Activated T-cell treated with anti-CD3 and anti-CD28 coated beads, Interleukin-2, amount 50 U/mL, for 4 hours (primary cell): ENCODE measurements around the gene GGACT. TPM values are rescaled to one million over a fixed set of nuclear protein-coding genes. Genes with fewer than 3 reads are reported as not detected.
"Not testable (repeated sequence)": the region's sequence is repeated elsewhere in the genome, so short reads cannot be mapped to it uniquely, and the experiment has no call there.

Source experiments
- ATAC-seq, 2 donors: fragments of 200-7000 bp; cut with Tn5 transposase; one replicate each; pipeline ENCODE4 v1.10.0; 2021
- DNase-seq: peaks from one replicate; pipeline ENCODE4 v3.0.0-alpha.2; 2020
- H3K27me3 Mint-ChIP-seq: one replicate; pipeline ENCODE4 v1.8.0; 2021; ENCODE audit warnings: low read depth, mixed read lengths
- H3K36me3 Mint-ChIP-seq: one replicate; pipeline ENCODE4 v1.8.0; 2022; ENCODE audit warnings: mixed read lengths; ENCODE audit not compliant: insufficient read depth
- H3K4me1 Mint-ChIP-seq: one replicate; pipeline ENCODE4 v1.8.0; 2021; ENCODE audit warnings: low read depth, mixed read lengths
- H3K4me3 Mint-ChIP-seq: one replicate; pipeline ENCODE4 v1.8.0; 2021; ENCODE audit warnings: mild to moderate bottlenecking, moderate library complexity, mixed read lengths
- H3K9me3 Mint-ChIP-seq: one replicate; pipeline ENCODE4 v1.8.0; 2021; ENCODE audit warnings: mixed read lengths
- total RNA-seq, 3 donors: library from RNA; stranded (reverse); gene quantifications; one replicate each; pipeline ENCODE4 v1.2.1, GENCODE V29; 2021

GGACT gene
- total RNA-seq, result 1 to 10 TPM; 2.9 to 4.1 (median 3.9) TPM

GRCh38 chr13:100588331-100589177, at the start of gene GGACT:
GGACT (minus strand) TSS chr13:100588789; CDS start chr13:100532591, 56,198 bp downstream.
- Mint-ChIP-seq H3K9me3 (peaks cover 4% of the 10 kb centered on the region), H3K4me3 (peak within 1 kb of the TSS; percentile 85), H3K4me1 (peaks cover 42% of the 10 kb centered on the region), H3K27me3 (no peaks in the 10 kb centered on the region), H3K36me3 (no peaks in the 10 kb centered on the region)
- DNase-seq (peak; percentile 84), ATAC-seq (peak; percentile 93 to 95)

- Mint-ChIP-seq H3K4me3 (no peak overlapping the region), H3K36me3 (peaks cover 26% of the 10 kb centered on the region), H3K4me1 (no peaks in the 10 kb centered on the region), H3K27me3 (no peaks in the 10 kb centered on the region), H3K9me3 (no peaks in the 10 kb centered on the region)
- ATAC-seq, result no peak
- no peak for DNase-seq
These were observed 49.2 kb upstream of the GGACT start for GRCh38 chr13:100637796-100638195.

- Mint-ChIP-seq H3K4me1 (no peaks in the 10 kb centered on the region), H3K4me3 (no peak overlapping the region), H3K36me3 (peaks cover 26% of the 10 kb centered on the region), H3K27me3 (no peaks in the 10 kb centered on the region), H3K9me3 (no peaks in the 10 kb centered on the region)
- DNase-seq (no peak), ATAC-seq (no peak)
These were observed 48.8 kb upstream of the GGACT start for GRCh38 chr13:100637380-100637779.

- H3K36me3 Mint-ChIP-seq, result peaks cover 26% of the 10 kb centered on the region
- no peaks in the 10 kb centered on the region for H3K9me3 Mint-ChIP-seq
- no peaks in the 10 kb centered on the region for H3K27me3 Mint-ChIP-seq
- DNase-seq (no peak), ATAC-seq (no peak)
- H3K4me3 Mint-ChIP-seq, result no peak overlapping the region
- no peaks in the 10 kb centered on the region for H3K4me1 Mint-ChIP-seq
These were observed 47.9 kb upstream of the GGACT start for GRCh38 chr13:100636441-100636840.

GRCh38 chr13:100636004-100636403, 47.4 kb upstream of the GGACT start:
- no peak overlapping the region for H3K4me3 Mint-ChIP-seq
- no peaks in the 10 kb centered on the region for H3K9me3 Mint-ChIP-seq
- no peaks in the 10 kb centered on the region for H3K27me3 Mint-ChIP-seq
- no peak for DNase-seq
- no peak for ATAC-seq
- H3K36me3 Mint-ChIP-seq, result peaks cover 26% of the 10 kb centered on the region
- H3K4me1 Mint-ChIP-seq, result no peaks in the 10 kb centered on the region

GRCh38 chr13:100634696-100635095, 46.1 kb upstream of the GGACT start:
- no peaks in the 10 kb centered on the region for H3K9me3 Mint-ChIP-seq
- DNase-seq, result no peak
- no peak overlapping the region for H3K4me3 Mint-ChIP-seq
- no peaks in the 10 kb centered on the region for H3K27me3 Mint-ChIP-seq
- no peak for ATAC-seq
- H3K4me1 Mint-ChIP-seq, result no peaks in the 10 kb centered on the region
- peaks cover 36% of the 10 kb centered on the region for H3K36me3 Mint-ChIP-seq

GRCh38 chr13:100633461-100633860, 44.9 kb upstream of the GGACT start:
- H3K36me3 Mint-ChIP-seq, result peaks cover 45% of the 10 kb centered on the region
- ATAC-seq, result no peak

GRCh38 chr13:100630555-100630954, 42.0 kb upstream of the GGACT start:
- Mint-ChIP-seq H3K4me3 (no peak overlapping the region), H3K36me3 (peaks cover 47% of the 10 kb centered on the region), H3K4me1 (no peaks in the 10 kb centered on the region), H3K27me3 (no peaks in the 10 kb centered on the region), H3K9me3 (no peaks in the 10 kb centered on the region)
- ATAC-seq (no peak), DNase-seq (no peak)

More at GRCh38 chr13:100633461-100633860, 44.9 kb upstream of the GGACT start:
- H3K9me3 Mint-ChIP-seq, result no peaks in the 10 kb centered on the region
- no peak overlapping the region for H3K4me3 Mint-ChIP-seq
- no peaks in the 10 kb centered on the region for H3K27me3 Mint-ChIP-seq
- H3K4me1 Mint-ChIP-seq, result no peaks in the 10 kb centered on the region
- no peak for DNase-seq

- Mint-ChIP-seq H3K27me3 (no peaks in the 10 kb centered on the region), H3K9me3 (no peaks in the 10 kb centered on the region), H3K4me3 (no peak overlapping the region), H3K36me3 (peaks cover 51% of the 10 kb centered on the region), H3K4me1 (no peaks in the 10 kb centered on the region)
- no peak for DNase-seq
- no peak for ATAC-seq
These were observed 38.5 kb upstream of the GGACT start for GRCh38 chr13:100627120-100627519.

- no peaks in the 10 kb centered on the region for H3K27me3 Mint-ChIP-seq
- H3K36me3 Mint-ChIP-seq, result peaks cover 46% of the 10 kb centered on the region
- no peak overlapping the region for H3K4me3 Mint-ChIP-seq
- peaks cover under 1% of the 10 kb centered on the region for H3K4me1 Mint-ChIP-seq
- DNase-seq, result no peak
- ATAC-seq, result no peak
- H3K9me3 Mint-ChIP-seq, result no peaks in the 10 kb centered on the region
These were observed 36.9 kb upstream of the GGACT start for GRCh38 chr13:100625447-100625846.

GRCh38 chr13:100620792-100621191, 32.2 kb upstream of the GGACT start:
- peaks cover 8% of the 10 kb centered on the region for H3K4me1 Mint-ChIP-seq
- DNase-seq (no peak), ATAC-seq (no peak)
- H3K4me3 Mint-ChIP-seq, result no peak overlapping the region
- H3K27me3 Mint-ChIP-seq, result no peaks in the 10 kb centered on the region
- H3K9me3 Mint-ChIP-seq, result no peaks in the 10 kb centered on the region
- H3K36me3 Mint-ChIP-seq, result peaks cover 19% of the 10 kb centered on the region

GRCh38 chr13:100619940-100620339, 31.4 kb upstream of the GGACT start:
- peak; percentile 43 to 59 for ATAC-seq
- peaks cover 13% of the 10 kb centered on the region for H3K36me3 Mint-ChIP-seq
- DNase-seq, result no peak

GRCh38 chr13:100618897-100619296, 30.3 kb upstream of the GGACT start:
- H3K27me3 Mint-ChIP-seq, ATAC-seq, H3K36me3 Mint-ChIP-seq, H3K9me3 Mint-ChIP-seq, H3K4me1 Mint-ChIP-seq, H3K4me3 Mint-ChIP-seq, DNase-seq: not testable (repeated sequence)

More at GRCh38 chr13:100619940-100620339, 31.4 kb upstream of the GGACT start:
- Mint-ChIP-seq H3K9me3 (no peaks in the 10 kb centered on the region), H3K4me1 (peaks cover 8% of the 10 kb centered on the region), H3K4me3 (no peak overlapping the region), H3K27me3 (no peaks in the 10 kb centered on the region)

- ATAC-seq, result no peak
- no peaks in the 10 kb centered on the region for H3K27me3 Mint-ChIP-seq
- H3K4me1 Mint-ChIP-seq, result peaks cover 28% of the 10 kb centered on the region
- peaks cover 9% of the 10 kb centered on the region for H3K36me3 Mint-ChIP-seq
- H3K9me3 Mint-ChIP-seq, result no peaks in the 10 kb centered on the region
- no peak overlapping the region for H3K4me3 Mint-ChIP-seq
- DNase-seq, result no peak
These were observed 24.4 kb upstream of the GGACT start for GRCh38 chr13:100613031-100613430.
